SU-DHL-6 (cell line): ENCODE data around the gene UNC13B.

Experiments used
- EZH2phosphoT487 ChIP-seq: fragments of 200-600 bp; sonication (generic), shearing (Covaris generic); conservative IDR thresholded peaks from 2 replicates; pipeline ENCODE4 v1.6.1; 2018; ENCODE audit warnings: mild to moderate bottlenecking, antibody characterized with exemption, low read length, moderate library complexity, mixed read lengths
- TF ChIP-seq, protein P1 (sequence below): fragments of 200-600 bp; sonication (generic); IDR thresholded peaks from one replicate; pipeline ENCODE4 v1.5.1; 2017; ENCODE audit warnings: antibody characterized with exemption, mild to moderate bottlenecking, low read length, moderate library complexity; ENCODE audit not compliant: insufficient read depth, poor library complexity, severe bottlenecking

DNA sequence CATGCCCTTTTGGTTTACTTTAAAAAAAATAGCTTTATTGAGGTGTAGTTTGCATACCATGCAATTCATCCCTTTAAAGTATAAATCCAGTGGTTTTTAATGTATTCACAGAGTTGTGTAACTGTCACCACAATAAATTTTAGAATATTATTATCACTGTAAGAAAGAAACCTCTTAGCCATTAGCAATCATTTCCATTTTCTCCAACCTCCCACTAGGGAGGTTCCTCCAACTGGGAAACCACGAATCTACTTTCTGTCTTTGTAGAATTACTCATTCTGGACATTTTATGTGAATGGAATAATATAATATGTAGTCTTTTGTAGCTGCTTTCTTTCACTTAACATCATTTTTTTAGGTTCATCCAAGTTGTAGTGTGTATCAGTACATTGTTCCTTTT is 43.5 kb downstream of the UNC13B start:
- TF ChIP-seq, protein P1, sequence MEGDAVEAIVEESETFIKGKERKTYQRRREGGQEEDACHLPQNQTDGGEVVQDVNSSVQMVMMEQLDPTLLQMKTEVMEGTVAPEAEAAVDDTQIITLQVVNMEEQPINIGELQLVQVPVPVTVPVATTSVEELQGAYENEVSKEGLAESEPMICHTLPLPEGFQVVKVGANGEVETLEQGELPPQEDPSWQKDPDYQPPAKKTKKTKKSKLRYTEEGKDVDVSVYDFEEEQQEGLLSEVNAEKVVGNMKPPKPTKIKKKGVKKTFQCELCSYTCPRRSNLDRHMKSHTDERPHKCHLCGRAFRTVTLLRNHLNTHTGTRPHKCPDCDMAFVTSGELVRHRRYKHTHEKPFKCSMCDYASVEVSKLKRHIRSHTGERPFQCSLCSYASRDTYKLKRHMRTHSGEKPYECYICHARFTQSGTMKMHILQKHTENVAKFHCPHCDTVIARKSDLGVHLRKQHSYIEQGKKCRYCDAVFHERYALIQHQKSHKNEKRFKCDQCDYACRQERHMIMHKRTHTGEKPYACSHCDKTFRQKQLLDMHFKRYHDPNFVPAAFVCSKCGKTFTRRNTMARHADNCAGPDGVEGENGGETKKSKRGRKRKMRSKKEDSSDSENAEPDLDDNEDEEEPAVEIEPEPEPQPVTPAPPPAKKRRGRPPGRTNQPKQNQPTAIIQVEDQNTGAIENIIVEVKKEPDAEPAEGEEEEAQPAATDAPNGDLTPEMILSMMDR, result no peak
- TF ChIP-seq EZH2phosphoT487, result no peak
